ENCODE results near the gene GRK7. TPM values are rescaled to one million over a fixed set of nuclear protein-coding genes. Genes with fewer than 3 reads are reported as not detected.

The GRK7 gene
- total and polyA plus RNA-seq, 9 of the 15 experiments (the other 6 are each of a cell fraction or from before 2014, with no cell fraction given), result 0.01 to 0.08 (median 0.04) TPM; not detected in 3

- TF ChIP-seq ZNF639 (CRISPR knock-in tag; conservative IDR thresholded peaks at IDR 0.05 in 1 of 2, IDR thresholded peaks at IDR 0.05 in 1 of 2) (no peak), MLLT1 (IDR thresholded peaks at IDR 0.05) (no peak), ZFP30 (CRISPR knock-in tag; IDR thresholded peaks at IDR 0.05; ENCODE audit: borderline replicate concordance) (no peak), CBFA2T3 (IDR thresholded peaks at IDR 0.05) (0 out of 2 replicates have a peak, but pooled peaks have one; percentile 4), RAD51 (IDR thresholded peaks at IDR 0.05; ENCODE audit: borderline replicate concordance, low read depth) (peak; percentile 27; the same call in 1 of the 2 replicates), PPARD (CRISPR knock-in tag; IDR thresholded peaks at IDR 0.05) (no peak), ZNF584 (CRISPR knock-in tag; IDR thresholded peaks at IDR 0.05; ENCODE audit: low read depth) (no peak), IRF9 (tag; IDR thresholded peaks at IDR 0.05) (no peak), MAFK (IDR thresholded peaks at IDR 0.05; ENCODE audit: low read length) (no peak), POLR2H (tag; IDR thresholded peaks at IDR 0.05; ENCODE audit: low read depth) (no peak), ZNF583 (CRISPR knock-in tag; IDR thresholded peaks at IDR 0.05) (no peak), ZNF57 (CRISPR knock-in tag; IDR thresholded peaks at IDR 0.05) (no peak), UBTF (IDR thresholded peaks at IDR 0.05; ENCODE audit: borderline replicate concordance in 1 of 2, low read depth in 2 of 2, low read length in 2 of 2) (no peak), ZKSCAN1 (IDR thresholded peaks at IDR 0.05; ENCODE audit: low read depth, low read length) (no peak), SREBF1 (IDR thresholded peaks at IDR 0.05; ENCODE audit: borderline replicate concordance, low read depth, low read length) (no peak), ZBTB2 (IDR thresholded peaks at IDR 0.05) (no peak), TFE3 (CRISPR knock-in tag; IDR thresholded peaks at IDR 0.05) (peak; percentile 70), HNRNPH1 (optimal IDR thresholded peaks at IDR 0.05; ENCODE audit: low read depth, low read length) (no peak), MCM5 (IDR thresholded peaks at IDR 0.05; ENCODE audit: low read depth) (no peak)
Measured at GRCh38 chr3:141795741-141796080, 32.5 kb downstream of the GRK7 start (continued).

Measured in K562 (cell line).